HCT116 (cell line): ENCODE results near the gene SHANK3. TPM values are rescaled to one million over a fixed set of nuclear protein-coding genes. Genes with fewer than 3 reads are reported as not detected.

Experiments used
- ATAC-seq: fragments of 200-7000 bp; cut with Tn5 transposase; 2 replicates; pipeline ENCODE4 v1.9.1; 2020; ENCODE audit warnings: mild to moderate bottlenecking, moderate library complexity
- BruUV-seq: library from RNA; stranded (reverse); fragments of 400-500 nt; replicated peaks from 2 replicates; lab custom pipeline; 2021; lab: Mats Ljungman, UMichigan
- CTCF ChIA-PET: fragments of 300-600 bp; sonication (Branson Sonifier 250); formaldehyde crosslinking; loops from one replicate; lab custom pipeline; 2021; ENCODE audit warnings: antibody characterized with exemption; lab: Charles Lee
- POLR2A ChIA-PET: fragments of 300-600, 350-600 bp; sonication (Branson Sonifier 250); formaldehyde crosslinking; loops from one replicate; lab custom pipeline; 2021; ENCODE audit warnings: antibody characterized with exemption; lab: Charles Lee
- RAD21 ChIA-PET, 2 experiments: fragments of 300-600 bp; sonication (Branson Sonifier 250); formaldehyde crosslinking; loops; one replicate each; lab custom pipeline; 2023; ENCODE audit warnings: low total read pairs in 2 of 2; ENCODE audit not compliant: uncharacterized antibody in 2 of 2, unreplicated experiment in 2 of 2, low non-redundant PET in 1 of 2; lab: Charles Lee
- DNase-seq: peaks from one replicate; pipeline ENCODE4 v3.0.0-alpha.2; 2010; ENCODE audit warnings: low read depth, low spot score
- H2AFZ ChIP-seq: fragments of 200-600 bp; shearing (Covaris generic), sonication (generic); 2 replicates; pipeline ENCODE4 v1.6.1; 2017; ENCODE audit warnings: low read depth, mixed run types, mixed read lengths, antibody characterized with exemption, low read length; ENCODE audit not compliant: poor library complexity, severe bottlenecking
- H3K27ac ChIP-seq: 2 replicates; pipeline ENCODE4 v1.5.1; 2012; ENCODE audit warnings: low read depth, low read length
- H3K27me3 ChIP-seq: fragments of 200-600 bp; sonication (generic); 2 replicates; pipeline ENCODE4 v1.6.1; 2016; ENCODE audit warnings: mixed run types, low read length, mixed read lengths; ENCODE audit not compliant: insufficient read depth
- H3K36me3 ChIP-seq, 2 experiments: fragments of 200-500 bp in 1 of 2; fragments of 200-600 bp in 1 of 2; sonication (Bioruptor generic) in 1 of 2; sonication (generic) in 1 of 2; 2 replicates each; pipeline versions ENCODE4 v1.5.1 to v1.6.1; 2014 to 2016; ENCODE audit warnings: low read length in 2 of 2, inconsistent platforms in 1 of 2, mixed read lengths in 1 of 2, mixed run types in 1 of 2; ENCODE audit not compliant: insufficient read depth in 2 of 2, control insufficient read depth in 1 of 2
- H3K4me1 ChIP-seq, 2 experiments: fragments of 200-600 bp in 1 of 2; sonication (generic) in 1 of 2; 2 replicates each; pipeline versions ENCODE4 v1.5.1 to v1.6.1; 2012 to 2017; ENCODE audit warnings: low read length in 2 of 2, inconsistent platforms in 1 of 2, mild to moderate bottlenecking in 1 of 2, mixed read lengths in 1 of 2, mixed run types in 1 of 2, moderate library complexity in 1 of 2; ENCODE audit not compliant: insufficient read depth in 2 of 2, control insufficient read depth in 1 of 2
- H3K4me2 ChIP-seq: fragments of 200-600 bp; sonication (generic); 2 replicates; pipeline ENCODE4 v1.6.1; 2017; ENCODE audit warnings: mixed run types, low read length, mixed read lengths
- H3K4me3 ChIP-seq, 2 experiments: fragments of 200-600 bp in 1 of 2; sonication (generic) in 1 of 2; replicated peaks in 1 of 2; 2 replicates each; pipeline ENCODE4 v1.5.1; 2011 to 2016; ENCODE audit warnings: low read length in 2 of 2, control low read depth in 1 of 2, low read depth in 1 of 2, mild to moderate bottlenecking in 1 of 2, mixed read lengths in 1 of 2, mixed run types in 1 of 2
- H3K79me2 ChIP-seq: fragments of 200-600 bp; sonication (generic); 2 replicates; pipeline ENCODE4 v1.6.1; 2017; ENCODE audit warnings: mild to moderate bottlenecking, mixed run types, low read length, moderate library complexity, mixed read lengths; ENCODE audit not compliant: insufficient read depth
- H3K9ac ChIP-seq: fragments of 200-600 bp; sonication (generic); 2 replicates; pipeline ENCODE4 v1.6.1; 2016; ENCODE audit warnings: low read length, mixed read lengths
- H3K9me2 ChIP-seq: fragments of 200-600 bp; sonication (generic), shearing (Covaris generic); 2 replicates; pipeline ENCODE4 v1.6.1; 2017; ENCODE audit warnings: mixed run types, mild to moderate bottlenecking, moderate library complexity; ENCODE audit not compliant: insufficient read depth
- H3K9me3 ChIP-seq, 2 experiments: fragments of 200-500 bp in 1 of 2; fragments of 200-600 bp in 1 of 2; sonication (Bioruptor generic) in 1 of 2; sonication (generic) in 1 of 2; 2 replicates each; pipeline ENCODE4 v1.6.1; 2014 to 2017; ENCODE audit warnings: low read length in 2 of 2, mixed read lengths in 2 of 2, inconsistent platforms in 1 of 2, low read depth in 1 of 2, mild to moderate bottlenecking in 1 of 2, mixed run types in 1 of 2, moderate library complexity in 1 of 2; ENCODE audit not compliant: control insufficient read depth in 1 of 2, insufficient read depth in 1 of 2
- H4K20me1 ChIP-seq: fragments of 200-600 bp; sonication (generic), shearing (Covaris generic); 2 replicates; pipeline ENCODE4 v1.6.1; 2017; ENCODE audit warnings: mixed run types, mild to moderate bottlenecking, moderate library complexity; ENCODE audit not compliant: insufficient read depth
- EZH2 ChIP-seq: fragments of 200-600 bp; sonication (generic); IDR thresholded peaks from 2 replicates; pipeline ENCODE4 v1.6.1; 2017; ENCODE audit warnings: antibody characterized with exemption, mixed run types
- EZH2phosphoT487 ChIP-seq: fragments of 200-600 bp; IDR thresholded peaks from 2 replicates; pipeline ENCODE4 v1.6.1; 2018; ENCODE audit warnings: antibody characterized with exemption, borderline replicate concordance
- FOSL1 ChIP-seq: IDR thresholded peaks from 2 replicates; pipeline ENCODE4 v1.6.1; 2012; ENCODE audit warnings: low read depth
- POLR2A ChIP-seq: IDR thresholded peaks from 2 replicates; pipeline ENCODE4 v1.7.0; 2011; ENCODE audit warnings: borderline replicate concordance; ENCODE audit not compliant: insufficient read depth, insufficient read length; ENCODE audit errors: extremely low read depth
- RAD21 ChIP-seq: IDR thresholded peaks from 2 replicates; pipeline ENCODE4 v1.6.1; 2012; ENCODE audit warnings: low read depth, mild to moderate bottlenecking
- SRF ChIP-seq: IDR thresholded peaks from 2 replicates; pipeline ENCODE4 v1.6.1; 2012; ENCODE audit warnings: low read depth
- TCF7L2 ChIP-seq: IDR thresholded peaks from 2 replicates; pipeline ENCODE4 v1.7.0; 2011; ENCODE audit warnings: borderline replicate concordance, inconsistent platforms; ENCODE audit not compliant: insufficient read depth, insufficient read length; ENCODE audit errors: extremely low read depth
- ZBTB33 ChIP-seq: IDR thresholded peaks from 2 replicates; pipeline ENCODE4 v1.6.1; 2011; ENCODE audit warnings: mild to moderate bottlenecking, low read length, moderate library complexity; ENCODE audit not compliant: insufficient replicate concordance; ENCODE audit errors: extremely low read depth
- ZFX ChIP-seq: fragments of 450-650 bp; IDR thresholded peaks from 2 replicates; pipeline ENCODE4 v1.6.1; 2017
- intact Hi-C: fragments of 100-400 bp; cut with micrococcal nuclease; formaldehyde crosslinking; loops from 2 replicates; pipeline ENCODE4 v1.10.0; 2022
- total RNA-seq: library from RNA; stranded (reverse); gene quantifications from one replicate; pipeline ENCODE4 v1.2.1, GENCODE V29; 2021; ENCODE audit not compliant: unreplicated experiment
- TF ChIP-seq, protein P1 (sequence below): IDR thresholded peaks from 2 replicates; pipeline ENCODE4 v1.6.1; 2012; ENCODE audit warnings: low read depth

Gene SHANK3
- total RNA-seq, 1 experiment from 2014 or later: 16.0 TPM

GRCh38 chr22:50683086-50683993, 10.7 kb downstream of the SHANK3 start:
- Histone ChIP-seq H3K9me3 (no peaks in the 10 kb centered on the region), H4K20me1 (no peaks in the 10 kb centered on the region), H3K9me2 (no peaks in the 10 kb centered on the region), H3K4me2 (no peak overlapping the region), H3K27me3 (no peaks in the 10 kb centered on the region), H2AFZ (no peak overlapping the region), H3K27ac (no peak overlapping the region), H3K79me2 (no peaks in the 10 kb centered on the region)
- POLR2A ChIA-PET: no interaction called here
- CTCF ChIA-PET: no interaction called here
- RAD21 ChIA-PET: no interaction called here
- no peak for TF ChIP-seq FOSL1
- no peak for TF ChIP-seq EZH2phosphoT487
- no peak for TF ChIP-seq POLR2A
- no peak for TF ChIP-seq ZFX
- TF ChIP-seq EZH2: no peak
- TF ChIP-seq ZBTB33: no peak
- no peak for TF ChIP-seq SRF
- TF ChIP-seq, protein P1, sequence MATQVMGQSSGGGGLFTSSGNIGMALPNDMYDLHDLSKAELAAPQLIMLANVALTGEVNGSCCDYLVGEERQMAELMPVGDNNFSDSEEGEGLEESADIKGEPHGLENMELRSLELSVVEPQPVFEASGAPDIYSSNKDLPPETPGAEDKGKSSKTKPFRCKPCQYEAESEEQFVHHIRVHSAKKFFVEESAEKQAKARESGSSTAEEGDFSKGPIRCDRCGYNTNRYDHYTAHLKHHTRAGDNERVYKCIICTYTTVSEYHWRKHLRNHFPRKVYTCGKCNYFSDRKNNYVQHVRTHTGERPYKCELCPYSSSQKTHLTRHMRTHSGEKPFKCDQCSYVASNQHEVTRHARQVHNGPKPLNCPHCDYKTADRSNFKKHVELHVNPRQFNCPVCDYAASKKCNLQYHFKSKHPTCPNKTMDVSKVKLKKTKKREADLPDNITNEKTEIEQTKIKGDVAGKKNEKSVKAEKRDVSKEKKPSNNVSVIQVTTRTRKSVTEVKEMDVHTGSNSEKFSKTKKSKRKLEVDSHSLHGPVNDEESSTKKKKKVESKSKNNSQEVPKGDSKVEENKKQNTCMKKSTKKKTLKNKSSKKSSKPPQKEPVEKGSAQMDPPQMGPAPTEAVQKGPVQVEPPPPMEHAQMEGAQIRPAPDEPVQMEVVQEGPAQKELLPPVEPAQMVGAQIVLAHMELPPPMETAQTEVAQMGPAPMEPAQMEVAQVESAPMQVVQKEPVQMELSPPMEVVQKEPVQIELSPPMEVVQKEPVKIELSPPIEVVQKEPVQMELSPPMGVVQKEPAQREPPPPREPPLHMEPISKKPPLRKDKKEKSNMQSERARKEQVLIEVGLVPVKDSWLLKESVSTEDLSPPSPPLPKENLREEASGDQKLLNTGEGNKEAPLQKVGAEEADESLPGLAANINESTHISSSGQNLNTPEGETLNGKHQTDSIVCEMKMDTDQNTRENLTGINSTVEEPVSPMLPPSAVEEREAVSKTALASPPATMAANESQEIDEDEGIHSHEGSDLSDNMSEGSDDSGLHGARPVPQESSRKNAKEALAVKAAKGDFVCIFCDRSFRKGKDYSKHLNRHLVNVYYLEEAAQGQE: no peak
- TF ChIP-seq TCF7L2: no peak
- no peak for TF ChIP-seq RAD21
- TF ChIP-seq, all 23 proteins: peak for 0
- ATAC-seq: no peak
- BruUV-seq: no TSS peak
- Histone ChIP-seq H3K4me1 (no peaks in the 10 kb centered on the region), H3K4me3 (no peak overlapping the region), H3K36me3 (no peaks in the 10 kb centered on the region), H3K9ac (no peak overlapping the region)
- no peak for DNase-seq
- intact Hi-C loops: no loop called here
